ENCODE data around the gene FNBP1. TPM values are rescaled to one million over a fixed set of nuclear protein-coding genes. Genes with fewer than 3 reads are reported as not detected.

The FNBP1 gene
- total and polyA plus RNA-seq, 10 of the 15 experiments (the other 5 are each of a cell fraction or from before 2014, with no cell fraction given), result 64.5 to 353 (median 179) TPM

DNA sequence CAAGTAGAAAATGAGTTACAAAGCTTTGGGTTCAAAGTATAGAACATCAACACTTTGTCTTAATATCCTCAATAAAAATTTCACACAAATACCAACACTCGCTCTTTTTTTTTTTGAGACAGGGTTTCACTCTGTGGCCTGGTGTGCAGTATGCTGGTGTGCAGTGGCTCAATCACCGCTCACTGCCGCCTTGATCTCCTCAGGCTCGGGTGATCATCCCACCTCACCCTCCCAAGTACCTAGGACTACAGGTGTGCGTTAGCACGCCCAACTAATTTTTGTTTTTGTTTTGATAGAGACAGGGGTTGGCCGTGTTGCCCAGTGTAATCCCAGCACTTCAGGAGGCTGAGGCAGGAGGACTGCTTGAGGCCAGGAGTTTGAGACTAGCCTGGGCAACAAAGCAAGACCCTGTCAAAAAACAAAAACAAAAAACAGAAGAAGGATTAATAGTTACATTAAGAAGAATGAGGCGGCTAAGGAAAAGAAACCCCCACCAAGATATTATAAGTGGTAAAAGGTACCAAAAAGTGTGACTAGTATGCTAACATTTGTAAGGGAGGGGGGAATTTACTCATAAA lies 20.3 kb downstream of the FNBP1 start:
- 3% methylated on average over 8 of the region's 8 CpGs for WGBS (ENCODE audit: insufficient coverage, insufficient replicate concordance, low lambda C conversion rate, missing lambda C conversion rate)
- in situ Hi-C loops (cut with MboI) (no loop called here), intact Hi-C loops (cut with micrococcal nuclease; ENCODE audit: unreplicated experiment) (loop anchor here (1.0 to 2.0 kb wide), 2 partner anchors 30 to 34 kb away; no protein-coding TSS in a partner anchor)
- no peak overlapping the region for H2AFZ ChIP-seq (ENCODE audit: control insufficient read depth, low read depth, low read length)
- ATAC-seq (peak; percentile 19), DNase-seq (ENCODE audit: low read depth, low spot score) (no peak), FAIRE-seq (no peak)
- no TSS peak for BruUV-seq (replicated peaks)
- peaks cover 96% of the 10 kb centered on the region for H3K79me2 ChIP-seq (ENCODE audit: control insufficient read depth, insufficient read depth, low read length)
- RAD21 ChIA-PET (ENCODE audit: unreplicated experiment), result interaction anchor here (0.8 to 17.1 kb wide), 14 partner anchors 8 to 131 kb away, joined by 3 to 418 read pairs (median 6); partner anchors contain the start of genes FNBP1 and GPR107
- H3K4me2 ChIP-seq (ENCODE audit: control insufficient read depth, insufficient read depth), result peak overlapping the region; percentile 98
- H3K9ac ChIP-seq (ENCODE audit: control insufficient read depth, insufficient read depth, low read length), result peak overlapping the region; percentile 66
- no peaks in the 10 kb centered on the region for H3K27me3 ChIP-seq (replicated peaks in 1 of 2; ENCODE audit: control insufficient read depth in 2 of 2, insufficient read depth in 2 of 2, low read length in 1 of 2)
- POLR2A ChIA-PET, result interaction anchor here (0.7 to 14.0 kb wide), 12 partner anchors 9 to 138 kb away, joined by 3 to 270 read pairs (median 8); partner anchors contain the start of gene FNBP1
- H3K36me3 ChIP-seq (ENCODE audit: control insufficient read depth in 2 of 2, insufficient read depth in 2 of 2, low read length in 1 of 2), result peaks cover 7 to 43% of the 10 kb centered on the region in 2 experiments; a peak in 2 of 4 replicates
- peaks cover 2% of the 10 kb centered on the region; the same call in 1 of the 2 replicates for H4K20me1 ChIP-seq (ENCODE audit: control insufficient read depth, insufficient read depth)
- peak overlapping the region; percentile 46 for H3K4me3 ChIP-seq
- SMC1A ChIA-PET (ENCODE audit: uncharacterized antibody, unreplicated experiment), result interaction anchor here (0.5 to 28.7 kb wide), 13 partner anchors 8 to 136 kb away, joined by 3 to 763 read pairs (median 7); no protein-coding TSS in a partner anchor
- no peaks in the 10 kb centered on the region for H3K9me3 ChIP-seq (replicated peaks; ENCODE audit: control insufficient read depth, insufficient read depth, low read length)
- H3K27ac ChIP-seq (ENCODE audit: control insufficient read depth, insufficient read depth), result peak overlapping the region; percentile 83
- peaks cover 90% of the 10 kb centered on the region for H3K4me1 ChIP-seq (ENCODE audit: control insufficient read depth, insufficient read depth, low read length)
- CTCF ChIA-PET, result interaction anchor here (1.0 to 2.2 kb wide), 6 partner anchors 8 to 29 kb away, joined by 3 to 10 read pairs (median 6); no protein-coding TSS in a partner anchor
- TF ChIP-seq ATF7 (IDR thresholded peaks at IDR 0.05; ENCODE audit: low read depth), result no peak
- TF ChIP-seq SMAD5 (IDR thresholded peaks at IDR 0.05; ENCODE audit: low read depth), result no peak
- TF ChIP-seq, protein P1, sequence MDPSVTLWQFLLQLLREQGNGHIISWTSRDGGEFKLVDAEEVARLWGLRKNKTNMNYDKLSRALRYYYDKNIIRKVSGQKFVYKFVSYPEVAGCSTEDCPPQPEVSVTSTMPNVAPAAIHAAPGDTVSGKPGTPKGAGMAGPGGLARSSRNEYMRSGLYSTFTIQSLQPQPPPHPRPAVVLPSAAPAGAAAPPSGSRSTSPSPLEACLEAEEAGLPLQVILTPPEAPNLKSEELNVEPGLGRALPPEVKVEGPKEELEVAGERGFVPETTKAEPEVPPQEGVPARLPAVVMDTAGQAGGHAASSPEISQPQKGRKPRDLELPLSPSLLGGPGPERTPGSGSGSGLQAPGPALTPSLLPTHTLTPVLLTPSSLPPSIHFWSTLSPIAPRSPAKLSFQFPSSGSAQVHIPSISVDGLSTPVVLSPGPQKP (IDR thresholded peaks at IDR 0.05; ENCODE audit: low read depth, low read length), result no peak
- TF ChIP-seq SUZ12 (IDR thresholded peaks at IDR 0.05; ENCODE audit: unreplicated experiment), result no peak
- peak; percentile 64 for TF ChIP-seq HDGF (IDR thresholded peaks at IDR 0.05)
- TF ChIP-seq SIX5 (IDR thresholded peaks at IDR 0.05; ENCODE audit: low read depth, low read length, severe bottlenecking), result no peak
- TF ChIP-seq, protein P2, sequence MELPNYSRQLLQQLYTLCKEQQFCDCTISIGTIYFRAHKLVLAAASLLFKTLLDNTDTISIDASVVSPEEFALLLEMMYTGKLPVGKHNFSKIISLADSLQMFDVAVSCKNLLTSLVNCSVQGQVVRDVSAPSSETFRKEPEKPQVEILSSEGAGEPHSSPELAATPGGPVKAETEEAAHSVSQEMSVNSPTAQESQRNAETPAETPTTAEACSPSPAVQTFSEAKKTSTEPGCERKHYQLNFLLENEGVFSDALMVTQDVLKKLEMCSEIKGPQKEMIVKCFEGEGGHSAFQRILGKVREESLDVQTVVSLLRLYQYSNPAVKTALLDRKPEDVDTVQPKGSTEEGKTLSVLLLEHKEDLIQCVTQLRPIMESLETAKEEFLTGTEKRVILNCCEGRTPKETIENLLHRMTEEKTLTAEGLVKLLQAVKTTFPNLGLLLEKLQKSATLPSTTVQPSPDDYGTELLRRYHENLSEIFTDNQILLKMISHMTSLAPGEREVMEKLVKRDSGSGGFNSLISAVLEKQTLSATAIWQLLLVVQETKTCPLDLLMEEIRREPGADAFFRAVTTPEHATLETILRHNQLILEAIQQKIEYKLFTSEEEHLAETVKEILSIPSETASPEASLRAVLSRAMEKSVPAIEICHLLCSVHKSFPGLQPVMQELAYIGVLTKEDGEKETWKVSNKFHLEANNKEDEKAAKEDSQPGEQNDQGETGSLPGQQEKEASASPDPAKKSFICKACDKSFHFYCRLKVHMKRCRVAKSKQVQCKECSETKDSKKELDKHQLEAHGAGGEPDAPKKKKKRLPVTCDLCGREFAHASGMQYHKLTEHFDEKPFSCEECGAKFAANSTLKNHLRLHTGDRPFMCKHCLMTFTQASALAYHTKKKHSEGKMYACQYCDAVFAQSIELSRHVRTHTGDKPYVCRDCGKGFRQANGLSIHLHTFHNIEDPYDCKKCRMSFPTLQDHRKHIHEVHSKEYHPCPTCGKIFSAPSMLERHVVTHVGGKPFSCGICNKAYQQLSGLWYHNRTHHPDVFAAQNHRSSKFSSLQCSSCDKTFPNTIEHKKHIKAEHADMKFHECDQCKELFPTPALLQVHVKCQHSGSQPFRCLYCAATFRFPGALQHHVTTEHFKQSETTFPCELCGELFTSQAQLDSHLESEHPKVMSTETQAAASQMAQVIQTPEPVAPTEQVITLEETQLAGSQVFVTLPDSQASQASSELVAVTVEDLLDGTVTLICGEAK (IDR thresholded peaks at IDR 0.05; ENCODE audit: borderline replicate concordance), result no peak
- TF ChIP-seq, protein P3, sequence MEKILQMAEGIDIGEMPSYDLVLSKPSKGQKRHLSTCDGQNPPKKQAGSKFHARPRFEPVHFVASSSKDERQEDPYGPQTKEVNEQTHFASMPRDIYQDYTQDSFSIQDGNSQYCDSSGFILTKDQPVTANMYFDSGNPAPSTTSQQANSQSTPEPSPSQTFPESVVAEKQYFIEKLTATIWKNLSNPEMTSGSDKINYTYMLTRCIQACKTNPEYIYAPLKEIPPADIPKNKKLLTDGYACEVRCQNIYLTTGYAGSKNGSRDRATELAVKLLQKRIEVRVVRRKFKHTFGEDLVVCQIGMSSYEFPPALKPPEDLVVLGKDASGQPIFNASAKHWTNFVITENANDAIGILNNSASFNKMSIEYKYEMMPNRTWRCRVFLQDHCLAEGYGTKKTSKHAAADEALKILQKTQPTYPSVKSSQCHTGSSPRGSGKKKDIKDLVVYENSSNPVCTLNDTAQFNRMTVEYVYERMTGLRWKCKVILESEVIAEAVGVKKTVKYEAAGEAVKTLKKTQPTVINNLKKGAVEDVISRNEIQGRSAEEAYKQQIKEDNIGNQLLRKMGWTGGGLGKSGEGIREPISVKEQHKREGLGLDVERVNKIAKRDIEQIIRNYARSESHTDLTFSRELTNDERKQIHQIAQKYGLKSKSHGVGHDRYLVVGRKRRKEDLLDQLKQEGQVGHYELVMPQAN (conservative IDR thresholded peaks at IDR 0.05), result no peak
- peak; percentile 32; the same call in 1 of the 2 replicates for TF ChIP-seq RB1 (IDR thresholded peaks at IDR 0.05; ENCODE audit: borderline replicate concordance)
- TF ChIP-seq, protein P4, sequence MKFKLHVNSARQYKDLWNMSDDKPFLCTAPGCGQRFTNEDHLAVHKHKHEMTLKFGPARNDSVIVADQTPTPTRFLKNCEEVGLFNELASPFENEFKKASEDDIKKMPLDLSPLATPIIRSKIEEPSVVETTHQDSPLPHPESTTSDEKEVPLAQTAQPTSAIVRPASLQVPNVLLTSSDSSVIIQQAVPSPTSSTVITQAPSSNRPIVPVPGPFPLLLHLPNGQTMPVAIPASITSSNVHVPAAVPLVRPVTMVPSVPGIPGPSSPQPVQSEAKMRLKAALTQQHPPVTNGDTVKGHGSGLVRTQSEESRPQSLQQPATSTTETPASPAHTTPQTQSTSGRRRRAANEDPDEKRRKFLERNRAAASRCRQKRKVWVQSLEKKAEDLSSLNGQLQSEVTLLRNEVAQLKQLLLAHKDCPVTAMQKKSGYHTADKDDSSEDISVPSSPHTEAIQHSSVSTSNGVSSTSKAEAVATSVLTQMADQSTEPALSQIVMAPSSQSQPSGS (IDR thresholded peaks at IDR 0.05; ENCODE audit: low read length), result no peak
- TF ChIP-seq, protein P5, sequence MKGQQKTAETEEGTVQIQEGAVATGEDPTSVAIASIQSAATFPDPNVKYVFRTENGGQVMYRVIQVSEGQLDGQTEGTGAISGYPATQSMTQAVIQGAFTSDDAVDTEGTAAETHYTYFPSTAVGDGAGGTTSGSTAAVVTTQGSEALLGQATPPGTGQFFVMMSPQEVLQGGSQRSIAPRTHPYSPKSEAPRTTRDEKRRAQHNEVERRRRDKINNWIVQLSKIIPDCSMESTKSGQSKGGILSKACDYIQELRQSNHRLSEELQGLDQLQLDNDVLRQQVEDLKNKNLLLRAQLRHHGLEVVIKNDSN (IDR thresholded peaks at IDR 0.05; ENCODE audit: borderline replicate concordance, extremely low read length, insufficient read depth, low read depth, low read length), result no peak
- TF ChIP-seq NBN (IDR thresholded peaks at IDR 0.05), result peak; percentile 71; the same call in 1 of the 2 replicates
- TF ChIP-seq KDM1A (IDR thresholded peaks at IDR 0.05; ENCODE audit: borderline replicate concordance), result no peak
